Measurements from ENCODE around the gene SPCS2. TPM values are rescaled to one million over a fixed set of nuclear protein-coding genes. Genes with fewer than 3 reads are reported as not detected.
"Not testable (repeated sequence)": the region's sequence is repeated elsewhere in the genome, so short reads cannot be mapped to it uniquely, and the experiment has no call there.

SPCS2 gene
- total RNA-seq, 4 donors from 2014 or later, result 33.3 to 104 (median 47.0) TPM

GRCh38 chr11:74981888-74982287 lies 32.8 kb downstream of the SPCS2 start:
- ATAC-seq (ENCODE audit: low FRiP score), result no peak
- no peak for DNase-seq (ENCODE audit: low spot score)
- TF ChIP-seq CTCF (IDR thresholded peaks at IDR 0.05), result no peak

- no peak for DNase-seq (ENCODE audit: low spot score)
- no peak for TF ChIP-seq CTCF (IDR thresholded peaks at IDR 0.05)
Measured at GRCh38 chr11:74984070-74984469, 35.0 kb downstream of the SPCS2 start.

GRCh38 chr11:74984730-74985129 lies 35.7 kb downstream of the SPCS2 start:
- TF ChIP-seq CTCF (IDR thresholded peaks at IDR 0.05), result no peak
- ATAC-seq (ENCODE audit: low FRiP score) (no peak), DNase-seq (ENCODE audit: low spot score) (no peak)

More at GRCh38 chr11:74984070-74984469, 35.0 kb downstream of the SPCS2 start:
- no peak for ATAC-seq (ENCODE audit: low FRiP score)

- ATAC-seq (ENCODE audit: low FRiP score), result peak; percentile 93
- TF ChIP-seq CTCF (IDR thresholded peaks at IDR 0.05), result no peak
- peak; percentile 38 for DNase-seq (ENCODE audit: low spot score)
Measured at GRCh38 chr11:74988541-74989259, 39.6 kb downstream of the SPCS2 start, which contains the start of gene NEU3. TSS of gene NEU3 (plus strand) at chr11:74988933. CDS start at chr11:74989061, 128 bp downstream.

- no peak for DNase-seq (ENCODE audit: low spot score)
- ATAC-seq (ENCODE audit: low FRiP score), result no peak
- no peak for TF ChIP-seq CTCF (IDR thresholded peaks at IDR 0.05)
Measured at GRCh38 chr11:74989260-74989638, 40.2 kb downstream of the SPCS2 start.

- not testable (repeated sequence) for DNase-seq (ENCODE audit: low spot score); ATAC-seq (ENCODE audit: low FRiP score)
Measured at GRCh38 chr11:74990150-74990549, 41.1 kb downstream of the SPCS2 start.

GRCh38 chr11:74990941-74991340 lies 41.9 kb downstream of the SPCS2 start:
- DNase-seq (ENCODE audit: low spot score) (no peak), ATAC-seq (ENCODE audit: low FRiP score) (no peak)
- TF ChIP-seq CTCF (IDR thresholded peaks at IDR 0.05), result no peak

Measured in omental fat pad (tissue), 4 donors.